ENCODE results near the gene CD320. TPM values are rescaled to one million over a fixed set of nuclear protein-coding genes. Genes with fewer than 3 reads are reported as not detected.

The CD320 gene
- total and polyA plus RNA-seq, 2 of the 8 experiments (the other 6 are each of a cell fraction or from before 2014, with no cell fraction given) = 80.4 to 157 TPM

- no peaks in the 10 kb centered on the region for H3K23me2 ChIP-seq (ENCODE audit: low read depth, low read length)
- WGBS, 2 experiments (ENCODE audit: extremely low coverage in 1 of 2, insufficient coverage in 1 of 2, insufficient read length in 1 of 2, insufficient replicate concordance in 2 of 2, low coverage in 1 of 2, low lambda C conversion rate in 2 of 2, missing lambda C conversion rate in 1 of 2) = 86% methylated on average over 10 of the region's 11 CpGs; no CpG with 5 or more reads in 1 of the 2 experiments
- no peak overlapping the region for H4K91ac ChIP-seq (replicated peaks; ENCODE audit: insufficient read length, low read length)
- no peak overlapping the region for H2BK12ac ChIP-seq (ENCODE audit: low read depth, low read length)
- FAIRE-seq = no peak
- H3K23ac ChIP-seq (ENCODE audit: insufficient read length) = no peak overlapping the region
- no peak overlapping the region for H3K9ac ChIP-seq (replicated peaks in 1 of 4; ENCODE audit: extremely low read depth in 1 of 4, low read depth in 3 of 4, low read length in 3 of 4)
- no peak overlapping the region for H3K14ac ChIP-seq (ENCODE audit: insufficient read length)
- no peak overlapping the region for H2AFZ ChIP-seq (ENCODE audit: low read length)
- no peak overlapping the region for H2AK5ac ChIP-seq (ENCODE audit: low read depth, low read length)
- no peak overlapping the region for H3K27ac ChIP-seq (ENCODE audit: low read depth, low read length)
- no peak overlapping the region for H3K4me3 ChIP-seq (ENCODE audit: extremely low read depth in 1 of 4, insufficient read depth in 2 of 4, low read depth in 3 of 4, low read length in 4 of 4)
- H2BK120ac ChIP-seq (replicated peaks; ENCODE audit: low read depth, low read length) = no peak overlapping the region
- ChIA-PET POLR2A (ENCODE audit: partially characterized antibody) (interaction anchor here (1.0 kb wide), 1 partner anchor 62 kb away, joined by 4 read pairs; the partner anchor contains the start of genes NDUFA7 and RPS28), CTCF (ENCODE audit: partially characterized antibody) (interaction anchor here (0.7 to 2.3 kb wide), 2 partner anchors 101 to 113 kb away, joined by 3 to 10 read pairs; no protein-coding TSS in a partner anchor)
- no peak overlapping the region for H2BK5ac ChIP-seq (ENCODE audit: low read depth, low read length)
- no peak overlapping the region for H2BK20ac ChIP-seq (ENCODE audit: low read length)
- DNase-seq (ENCODE audit: low read depth in 1 of 2, low spot score in 2 of 2) = no peak
- peaks cover 3 to 5% of the 10 kb centered on the region in 2 experiments for H4K20me1 ChIP-seq (replicated peaks in 1 of 2; ENCODE audit: control insufficient read depth in 1 of 2, insufficient read depth in 2 of 2, low read length in 2 of 2)
- H3K27me3 ChIP-seq (replicated peaks in 1 of 4; ENCODE audit: control insufficient read depth in 3 of 4, extremely low read depth in 1 of 4, insufficient read depth in 3 of 4, low read length in 3 of 4) = no peaks in the 10 kb centered on the region
- peaks cover 8 to 36% (median 28%) of the 10 kb centered on the region in 4 experiments; a peak in 7 of 8 replicates for H3K36me3 ChIP-seq (ENCODE audit: control insufficient read depth in 2 of 4, insufficient read depth in 4 of 4, low read length in 3 of 4)
- no peak overlapping the region for H4K5ac ChIP-seq (ENCODE audit: insufficient read length, low read depth, low read length)
- no peaks in the 10 kb centered on the region for H3K79me2 ChIP-seq (ENCODE audit: control insufficient read depth in 1 of 2, insufficient read depth in 2 of 2, low read length in 2 of 2)
- peaks cover 0 to 4% (median 0%) of the 10 kb centered on the region in 4 experiments; a peak in 2 of 7 replicates for H3K4me1 ChIP-seq (replicated peaks in 1 of 4; ENCODE audit: control insufficient read depth in 3 of 4, insufficient read depth in 4 of 4, low read length in 3 of 4)
- TF ChIP-seq RBBP5 (IDR thresholded peaks at IDR 0.05; ENCODE audit: borderline replicate concordance, low read depth, low read length) (no peak), POLR2AphosphoS5 (IDR thresholded peaks at IDR 0.05; ENCODE audit: low read depth, low read length) (0 out of 2 replicates have a peak, but pooled peaks have one; percentile 14)
- H3K9me3 ChIP-seq (ENCODE audit: insufficient read depth in 2 of 2, low read depth in 1 of 2, low read length in 1 of 2) = no peaks in the 10 kb centered on the region
- no peak overlapping the region for H3K4ac ChIP-seq (replicated peaks; ENCODE audit: insufficient read length, low read depth, low read length)
- no peaks in the 10 kb centered on the region; the same call in 1 of the 2 replicates for H3K79me1 ChIP-seq (ENCODE audit: low read depth, low read length)
- H2BK15ac ChIP-seq (ENCODE audit: low read length) = no peak overlapping the region
- no peak overlapping the region for H3K4me2 ChIP-seq (ENCODE audit: insufficient read depth in 1 of 2, low read depth in 2 of 2, low read length in 2 of 2)
- H4K8ac ChIP-seq (ENCODE audit: extremely low read depth, insufficient read depth, low read length) = no peak overlapping the region
- no peak overlapping the region for H3K18ac ChIP-seq (ENCODE audit: extremely low read depth, low read length)
- no peak overlapping the region for H3K56ac ChIP-seq (replicated peaks; ENCODE audit: insufficient read length, low read depth, low read length)
Observed at GRCh38 chr19:8259142-8259921, 48.8 kb downstream of the CD320 start.

All from H1 (cell line).